ENCODE results near the gene NXN.

Gene NXN

DNA sequence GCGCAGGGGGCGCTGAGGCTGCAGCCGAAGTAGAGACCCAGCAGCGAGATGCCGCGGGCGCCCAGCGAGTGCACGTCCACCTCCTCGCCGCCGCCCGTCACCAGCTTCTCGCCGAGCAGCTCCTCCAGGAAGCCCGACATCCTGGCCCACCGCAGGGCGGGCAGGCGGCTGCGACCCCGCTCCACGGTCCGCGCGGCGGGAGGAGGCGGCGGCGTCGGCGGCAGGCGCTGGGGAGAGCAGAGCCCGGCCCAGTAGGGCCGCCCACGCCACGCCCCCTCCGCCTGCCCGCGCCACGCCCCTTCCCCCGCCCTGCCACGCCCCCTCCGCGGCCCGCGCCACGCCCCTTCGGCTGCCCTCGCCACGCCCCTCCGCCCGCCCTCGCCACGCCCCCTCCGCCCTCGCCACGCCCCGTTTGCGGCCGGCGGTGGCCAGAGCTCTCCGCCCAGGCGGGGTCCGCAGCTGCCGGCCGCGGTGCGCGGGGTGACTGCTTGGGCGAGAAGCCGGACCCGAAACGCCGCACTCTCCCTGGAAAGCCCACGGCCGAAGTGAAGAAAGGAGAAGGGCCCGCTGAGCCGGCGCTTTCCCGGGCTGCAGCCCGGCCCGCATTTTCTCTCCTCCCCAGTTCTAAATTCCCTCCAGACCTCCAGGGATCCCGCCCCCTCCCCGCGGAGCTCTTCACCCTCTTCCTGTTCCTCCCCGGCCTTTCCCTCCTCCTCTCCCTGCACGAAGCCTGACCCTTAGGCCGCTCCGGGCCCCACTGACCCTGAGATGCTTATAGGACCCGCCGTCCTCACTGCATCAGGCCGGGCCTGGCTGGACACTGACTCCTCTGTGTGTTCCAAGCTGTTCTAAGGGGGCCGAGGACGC is at the start of gene NXN:
NXN (minus strand) TSS at position 238 of the 867 bp plus-strand sequence.
- no peak for DNase-seq

DNA sequence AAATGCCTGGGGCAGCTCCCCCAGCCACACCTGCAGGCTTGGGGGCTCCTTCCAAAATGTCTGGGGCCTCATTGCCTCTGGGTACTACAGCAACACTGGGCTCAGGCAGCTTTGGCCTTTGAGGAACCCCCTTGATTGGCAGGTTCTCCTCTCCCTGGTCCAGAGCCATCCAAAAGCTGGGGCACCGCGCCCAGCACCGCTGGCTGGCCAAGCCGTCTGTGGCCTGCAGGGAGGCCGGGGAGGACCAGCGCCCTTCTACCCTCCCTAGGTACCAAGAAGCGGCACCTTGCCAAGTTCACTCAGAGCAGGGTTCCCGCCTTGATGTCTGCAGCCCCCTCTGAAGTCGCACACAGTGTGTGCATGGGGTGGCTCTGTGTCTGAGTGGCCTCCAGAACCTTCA is 47.5 kb upstream of the NXN start:
- no peak for DNase-seq

DNA sequence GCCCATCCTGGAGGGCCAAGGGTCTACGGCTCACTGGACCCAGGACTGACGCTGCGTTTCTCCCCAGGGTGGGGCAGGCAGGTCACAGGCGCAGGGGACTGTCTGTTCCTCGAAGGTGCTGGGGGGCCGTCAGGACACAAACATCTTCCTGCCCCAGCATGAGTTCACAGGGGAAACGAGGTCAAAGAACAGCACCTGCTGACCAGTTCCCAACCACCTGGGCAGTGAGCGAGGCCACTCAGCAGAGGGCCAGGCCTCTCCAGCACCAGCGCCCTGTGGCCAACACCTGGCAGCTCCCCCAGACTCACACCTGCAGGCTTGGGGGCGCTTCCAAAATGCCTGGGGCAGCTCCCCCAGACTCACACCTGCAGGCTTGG is 47.0 kb upstream of the NXN start:
- DNase-seq: no peak

DNA sequence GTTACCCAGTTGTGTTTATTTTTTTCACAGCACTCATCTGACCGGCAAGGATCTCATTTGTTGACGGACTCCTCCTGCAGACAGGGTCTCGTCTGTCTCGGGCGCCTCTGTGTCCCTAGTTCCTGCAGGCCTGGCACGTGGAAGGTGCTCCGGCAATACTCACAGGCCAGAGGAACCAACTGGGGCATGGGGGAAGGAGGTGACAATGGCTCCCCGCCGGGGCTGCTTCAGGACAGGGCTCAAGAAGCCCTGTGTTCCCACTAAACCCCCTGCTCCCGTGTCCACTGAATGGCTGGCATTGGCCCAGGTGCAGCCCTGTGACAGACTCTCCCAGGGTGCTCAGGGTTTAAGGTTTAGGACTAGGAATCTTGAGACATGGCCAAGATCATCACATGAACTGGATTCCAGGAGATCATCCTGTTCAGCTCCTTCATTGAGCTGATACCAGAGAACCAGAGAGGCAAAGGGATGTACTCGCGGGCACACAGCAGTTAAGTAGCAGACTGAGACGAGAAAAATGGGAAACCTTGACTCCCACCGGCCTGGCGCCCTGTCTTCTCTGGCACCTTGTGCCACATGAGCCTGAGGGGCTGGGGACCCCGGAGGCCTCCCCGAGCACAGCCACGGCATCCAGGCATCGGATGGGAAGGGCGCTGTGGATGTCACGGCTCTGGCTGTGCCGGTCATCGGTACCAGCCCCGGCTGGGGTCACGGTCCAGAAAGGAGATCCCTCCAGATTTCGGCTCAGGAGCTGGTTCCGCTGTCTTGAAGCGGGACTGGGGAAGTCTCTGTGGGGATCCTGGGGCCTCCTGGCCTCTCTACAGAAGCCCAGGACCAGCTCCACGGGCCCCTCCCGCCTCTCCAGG is 46.4 kb upstream of the NXN start:
- no peak for DNase-seq

DNA sequence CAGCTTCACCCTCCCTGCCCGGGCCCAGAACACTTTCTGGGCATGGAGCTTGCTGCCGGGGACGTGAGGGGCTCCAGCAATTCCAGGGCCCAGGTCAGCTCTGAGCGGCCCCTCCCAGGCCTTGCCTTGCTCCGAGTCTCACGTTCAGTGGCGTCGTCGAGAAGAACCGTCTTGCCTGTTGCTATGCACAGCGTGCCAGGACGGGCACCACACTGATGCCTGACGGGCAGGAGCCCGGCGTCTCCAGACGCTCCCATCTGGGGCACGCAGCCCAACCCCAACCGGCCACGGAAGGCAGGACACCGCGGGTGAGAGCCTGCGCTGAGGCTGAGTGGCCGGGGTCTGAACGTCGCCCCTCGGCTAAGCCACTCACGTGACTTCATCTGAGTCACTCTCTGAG is 44.5 kb upstream of the NXN start:
- DNase-seq: no peak

DNA sequence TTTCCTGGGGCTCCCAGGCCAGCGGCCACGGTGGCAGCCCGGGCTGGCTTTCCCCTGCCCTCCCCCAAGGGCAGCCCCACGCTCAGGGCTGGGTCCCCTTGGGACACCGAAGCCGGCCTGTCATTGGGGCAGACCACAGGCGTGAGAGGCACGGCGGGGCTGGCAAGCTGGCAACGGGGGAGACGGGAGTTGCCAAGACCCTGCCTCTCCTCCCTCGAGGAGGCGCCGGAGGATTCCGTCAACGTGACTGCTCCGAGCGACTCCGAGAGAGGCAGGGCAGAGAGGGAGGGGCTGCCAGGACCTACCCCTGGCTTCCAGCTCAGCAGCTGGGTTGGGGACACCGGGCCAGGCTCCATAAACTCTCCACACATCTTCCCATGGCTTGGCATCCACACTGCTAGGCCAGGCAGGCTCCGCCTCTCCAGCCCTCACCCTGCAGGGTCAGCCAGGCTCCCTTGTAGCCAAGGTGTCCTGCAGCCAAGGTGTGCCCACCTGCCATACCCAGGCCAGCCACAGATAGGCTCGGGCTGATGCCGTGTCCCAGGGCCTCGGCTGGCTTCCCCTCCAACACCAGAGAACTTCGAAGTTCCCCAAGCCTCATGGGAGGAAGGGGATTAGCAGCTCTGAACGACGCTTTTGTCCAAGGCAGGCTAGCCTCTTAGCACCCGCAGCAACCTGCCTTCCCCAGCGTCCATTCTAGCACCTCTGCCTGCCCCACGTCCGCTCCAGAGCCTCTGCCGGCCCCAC is 42.9 kb upstream of the NXN start:
- no peak for DNase-seq

DNA sequence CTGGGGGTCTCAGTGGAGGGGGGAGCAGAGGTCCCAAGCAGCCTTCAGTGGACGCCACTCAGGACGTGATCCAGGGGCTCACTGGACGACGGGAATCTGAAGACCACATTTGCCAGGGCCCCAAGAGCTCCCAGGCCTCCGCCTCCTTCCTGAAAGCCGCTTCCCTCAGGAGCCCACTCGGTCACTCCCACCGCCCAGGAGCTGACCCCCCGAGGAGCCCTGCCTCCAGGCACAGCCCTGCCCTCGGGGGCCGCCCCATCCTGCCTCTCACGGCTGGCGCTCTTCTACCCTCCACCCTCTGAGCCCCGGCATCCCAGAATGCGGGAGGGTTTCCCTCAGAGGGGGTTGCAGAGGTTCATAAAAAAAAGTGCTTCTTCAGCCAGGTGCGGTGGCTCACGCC is 41.6 kb upstream of the NXN start:
- no peak for DNase-seq

DNA sequence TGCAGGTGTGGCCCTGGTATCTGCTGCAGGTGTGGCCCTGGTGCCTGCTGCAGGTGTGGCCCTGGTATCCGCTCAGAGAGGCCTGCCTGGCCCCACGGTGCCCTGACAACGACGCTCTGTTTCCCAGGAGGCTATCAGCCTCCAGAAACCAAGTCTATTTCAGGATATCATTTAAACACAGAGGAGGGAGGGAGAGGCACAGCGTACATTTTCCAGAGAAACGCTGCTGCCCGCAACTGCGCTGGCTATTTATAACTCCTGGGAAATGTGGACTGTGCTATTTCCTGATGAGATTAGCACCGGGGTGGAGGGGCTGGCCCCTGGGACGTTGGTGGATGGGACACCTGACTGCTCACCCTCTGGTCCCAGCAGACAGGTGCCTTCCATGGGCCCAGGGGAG is 39.9 kb upstream of the NXN start:
- no peak for DNase-seq

DNA sequence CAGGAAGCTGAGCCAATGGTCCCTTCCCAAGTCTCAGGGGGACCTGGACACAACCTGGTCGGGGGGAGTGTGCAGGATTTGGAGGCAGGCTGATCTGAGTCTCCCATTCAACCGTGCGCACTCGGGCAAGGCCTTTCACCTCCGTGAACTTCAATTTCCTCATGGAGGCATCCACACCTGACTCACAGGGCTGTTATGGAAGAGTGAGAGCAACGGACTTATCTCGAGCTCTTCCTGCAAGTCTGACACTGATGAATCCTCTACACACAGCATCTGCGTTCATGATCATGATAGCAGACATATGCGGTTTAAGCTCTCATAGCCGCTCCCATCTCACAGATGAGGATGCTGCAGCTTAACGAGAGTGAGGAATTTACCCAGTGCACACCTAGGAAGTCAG is 39.0 kb upstream of the NXN start:
- no peak for DNase-seq

DNA sequence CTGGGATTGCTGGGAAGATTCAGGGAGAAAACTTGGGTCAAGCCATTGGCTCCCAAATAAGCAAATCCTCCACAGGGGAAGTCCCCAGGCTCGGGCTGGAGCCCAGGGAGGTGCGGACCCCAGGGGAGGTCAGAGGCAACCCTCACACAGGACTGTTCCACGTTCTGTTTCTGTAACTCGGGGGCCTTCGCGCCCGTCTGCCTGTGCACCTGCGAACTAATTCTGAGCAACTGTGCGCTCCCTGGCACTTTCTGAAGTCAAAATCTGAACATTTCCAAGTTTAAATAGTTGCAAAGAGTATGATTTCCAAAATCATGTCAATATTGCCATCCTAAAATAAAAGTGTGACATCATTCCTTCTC is 34.1 kb upstream of the NXN start:
- DNase-seq: no peak

DNA sequence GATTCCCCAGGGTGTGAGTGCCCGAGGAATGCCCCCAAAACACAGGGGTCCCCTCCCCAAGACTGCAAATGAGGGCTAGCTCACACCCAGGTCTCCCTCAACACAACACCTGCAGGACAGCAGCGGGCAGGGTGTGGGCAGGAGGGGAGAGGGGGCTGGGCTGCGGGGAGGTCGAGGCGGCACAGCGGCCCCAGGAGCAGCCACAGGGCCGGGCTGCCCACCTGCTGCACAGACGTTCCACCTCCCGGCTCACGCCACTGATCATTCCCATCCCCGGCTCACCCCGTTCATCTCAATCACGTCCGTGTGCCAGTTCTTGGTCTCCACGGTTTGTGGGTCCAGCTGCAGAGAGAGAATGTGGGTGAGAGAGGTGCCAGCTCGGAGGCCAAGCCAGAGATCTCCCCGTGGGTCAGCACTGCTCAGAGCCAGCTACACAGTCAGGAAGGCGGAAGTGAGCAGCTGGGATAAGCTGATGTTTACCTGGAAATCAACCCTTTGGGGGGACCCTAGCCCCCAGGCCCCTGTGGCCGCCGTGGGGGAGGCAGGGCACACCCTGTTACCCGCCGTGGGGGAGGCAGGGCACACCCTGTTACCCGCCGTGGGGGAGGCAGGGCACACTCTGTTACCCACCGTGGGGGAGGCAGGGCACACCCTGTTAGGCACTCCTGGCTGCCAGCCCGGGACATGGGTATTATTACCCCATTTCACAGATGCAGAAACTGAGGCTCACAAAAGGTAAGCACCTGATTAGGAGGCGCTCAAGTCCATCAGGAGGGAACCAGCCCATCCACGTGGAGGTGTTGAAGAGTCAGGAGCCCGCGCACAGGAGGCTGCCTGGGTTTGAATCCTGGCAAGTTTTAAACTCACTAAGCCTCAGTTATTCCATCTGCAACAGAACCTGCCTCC is 33.5 kb upstream of the NXN start:
- no peak for DNase-seq

DNA sequence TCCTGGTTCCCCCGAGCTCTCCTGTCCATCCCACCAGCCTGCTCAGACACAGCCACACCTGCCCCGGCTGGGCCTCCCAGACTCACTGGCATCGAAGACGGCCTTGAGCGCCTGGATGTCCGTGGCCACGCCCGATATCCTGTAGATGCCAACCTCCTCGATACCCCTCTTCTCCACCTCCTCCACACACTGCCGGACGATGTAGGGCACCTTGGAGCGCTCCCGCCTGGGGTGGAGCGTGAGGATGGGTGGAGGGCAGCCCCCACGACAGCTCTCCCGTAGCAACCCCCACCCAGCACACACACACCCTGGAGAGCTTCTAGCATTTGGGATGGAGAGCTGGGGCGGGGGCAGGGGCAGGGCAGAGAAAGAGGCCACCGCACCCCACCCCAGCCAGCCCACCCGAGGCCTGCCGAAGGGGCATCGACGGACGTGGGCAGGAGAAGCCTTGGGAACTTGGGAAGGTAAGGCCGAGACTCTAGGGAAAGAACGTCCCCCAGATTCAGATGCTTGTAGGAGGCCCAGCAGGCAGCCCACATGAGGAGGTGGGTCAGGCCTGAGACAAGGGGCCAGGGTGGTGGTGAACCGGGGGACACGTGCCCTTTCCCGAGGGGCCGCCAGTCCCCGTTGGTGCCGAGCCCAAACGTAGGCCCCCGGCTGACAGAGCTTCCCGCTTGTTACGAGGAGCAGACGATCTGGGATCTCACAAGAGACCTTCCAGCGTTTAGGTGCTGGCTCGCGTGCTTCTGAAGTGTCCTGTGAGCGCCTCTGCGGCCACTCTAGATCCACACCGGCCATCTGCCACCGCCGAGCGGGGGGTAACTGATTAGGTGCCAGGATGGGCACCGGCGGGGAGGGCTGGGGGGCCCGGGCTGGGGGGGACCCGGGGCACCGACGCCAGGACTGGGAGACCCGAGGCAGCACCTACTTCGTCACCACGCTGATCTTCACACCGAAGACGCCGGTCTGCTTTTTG is 32.5 kb upstream of the NXN start:
- DNase-seq: no peak

DNA sequence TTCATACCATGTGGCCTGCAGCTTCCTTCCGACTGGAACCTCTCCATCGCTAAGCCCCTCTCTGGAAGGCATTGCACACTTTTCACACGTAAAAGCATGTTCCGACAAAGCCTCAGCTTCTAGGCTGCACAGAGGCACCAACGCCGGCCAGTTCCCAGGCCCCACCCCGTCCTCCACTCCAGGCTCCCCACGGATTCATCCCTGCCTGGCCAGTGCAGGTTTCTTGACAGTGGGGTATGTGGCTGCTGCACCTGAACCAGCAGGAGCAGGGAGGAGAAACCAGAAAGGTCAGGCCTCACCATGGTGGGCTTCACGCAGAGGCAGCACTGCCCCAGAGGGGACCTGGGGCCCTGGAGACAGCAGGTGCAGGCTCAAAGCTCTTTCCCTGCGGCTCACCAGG is 31.6 kb upstream of the NXN start:
- no peak for DNase-seq

DNA sequence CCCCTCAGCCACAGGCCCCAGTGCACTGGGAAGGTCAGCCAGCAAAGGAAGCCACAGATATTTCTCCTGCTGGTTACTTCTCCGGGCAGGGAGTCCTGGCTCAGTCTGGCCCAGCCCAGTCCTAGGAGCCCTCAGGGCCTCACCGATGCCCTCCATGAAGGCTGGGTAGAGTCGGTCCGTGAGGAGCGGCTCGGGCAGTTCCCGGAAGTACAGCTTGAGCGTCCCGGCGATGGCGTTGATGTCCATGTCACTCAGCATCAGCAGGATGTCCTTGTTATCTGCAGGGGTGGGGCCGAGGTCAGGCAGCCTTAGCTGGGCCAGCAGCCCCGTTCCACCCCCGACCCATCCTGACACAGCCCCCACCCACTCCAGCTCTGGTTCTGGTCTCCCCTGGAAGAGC is 31.0 kb upstream of the NXN start:
- no peak for DNase-seq

DNA sequence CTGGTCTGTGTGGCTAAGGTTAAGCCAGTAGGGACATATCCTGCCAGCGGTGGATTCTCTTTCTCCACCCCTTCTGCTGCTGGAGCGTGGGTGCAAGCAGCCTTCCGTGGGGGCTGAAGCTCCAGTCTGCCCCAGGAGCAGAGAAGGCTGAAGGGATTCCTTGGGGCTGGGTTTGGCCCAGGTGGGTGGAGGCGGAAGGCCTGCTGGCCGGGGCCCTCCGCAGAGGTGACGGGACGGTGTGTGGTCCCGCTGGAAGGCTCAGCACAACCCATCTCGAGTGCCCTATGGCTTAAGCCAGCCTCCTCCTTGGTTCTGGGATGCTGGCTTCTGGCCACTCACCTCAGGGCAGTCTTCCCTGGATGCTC is 30.5 kb upstream of the NXN start:
- no peak for DNase-seq

DNA sequence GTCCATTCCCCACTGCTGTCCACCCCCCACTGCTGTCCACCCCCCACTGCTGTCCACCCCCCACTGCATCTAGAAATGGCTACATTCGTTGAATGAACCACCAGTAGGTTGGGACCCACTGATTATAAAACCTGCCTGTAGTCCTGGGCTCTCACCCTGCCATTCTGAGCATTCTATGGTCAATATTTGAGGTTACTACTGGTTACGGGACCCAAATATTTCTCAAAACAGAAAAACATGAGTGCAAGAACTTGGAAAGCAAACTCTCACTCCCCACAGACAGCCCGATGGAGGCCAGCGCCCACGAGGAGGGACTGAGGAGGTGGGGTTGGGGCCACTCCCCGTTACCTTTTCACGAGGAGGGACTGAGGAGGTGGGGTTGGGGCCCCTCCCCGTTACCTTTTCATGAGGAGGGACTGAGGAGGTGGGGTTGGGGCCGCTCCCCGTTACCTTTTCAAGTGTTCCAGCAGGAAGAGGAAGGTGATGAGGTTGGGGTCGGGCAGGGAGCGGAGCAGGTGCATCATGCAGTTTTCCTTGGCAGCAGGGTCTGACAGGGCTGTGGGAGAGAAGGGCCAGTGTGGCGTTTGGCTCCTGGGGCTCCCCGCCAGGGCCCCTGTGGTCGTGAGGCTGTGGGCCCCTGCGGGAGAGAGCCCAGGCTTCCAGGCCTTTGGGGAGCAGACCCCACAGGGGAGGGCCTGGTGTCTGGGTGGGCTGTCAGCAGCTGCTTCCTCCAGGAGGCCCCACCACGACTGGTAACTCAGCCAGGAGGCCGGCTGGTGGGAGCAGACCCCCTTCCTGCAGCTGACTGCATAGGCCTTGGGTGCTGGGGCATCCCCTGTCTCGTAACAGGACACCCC is 29.9 kb upstream of the NXN start:
- DNase-seq: no peak

DNA sequence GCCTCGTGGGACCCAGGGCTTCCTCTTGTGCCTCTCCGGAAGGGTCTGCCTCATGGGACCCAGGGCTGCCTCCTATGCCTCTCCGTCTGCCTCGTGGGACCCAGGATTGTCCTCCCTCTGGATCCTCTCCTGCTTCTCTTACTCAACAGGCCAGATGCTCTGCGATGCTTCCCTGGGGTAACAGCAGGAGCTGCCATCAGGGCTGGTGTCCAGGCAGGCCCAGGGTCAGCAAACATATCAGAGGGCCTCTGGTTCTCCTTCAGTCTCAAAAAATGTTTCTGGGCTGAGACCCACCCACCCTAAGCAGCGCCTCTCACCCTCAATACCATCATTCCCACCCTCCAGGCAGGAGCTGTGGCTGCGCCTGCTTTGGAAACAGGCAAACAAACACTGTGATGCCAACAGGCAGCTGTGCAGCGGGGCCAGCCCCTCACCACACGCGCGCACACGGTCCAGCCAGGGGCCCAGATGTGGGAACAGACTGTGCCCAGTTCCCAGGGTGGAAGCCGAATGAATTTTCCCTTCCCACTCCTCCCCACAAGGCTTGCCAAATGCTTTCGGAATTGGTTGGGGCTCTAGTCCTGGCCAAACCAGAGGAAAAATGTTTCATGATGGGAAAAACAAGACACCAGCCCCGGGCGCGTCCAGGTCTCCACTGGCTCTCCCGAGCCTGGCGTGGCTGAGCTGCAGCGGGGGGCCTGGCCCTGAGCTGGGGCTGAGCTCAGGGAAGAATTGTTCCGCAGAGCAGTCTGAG is 28.6 kb upstream of the NXN start:
- no peak for DNase-seq

DNA sequence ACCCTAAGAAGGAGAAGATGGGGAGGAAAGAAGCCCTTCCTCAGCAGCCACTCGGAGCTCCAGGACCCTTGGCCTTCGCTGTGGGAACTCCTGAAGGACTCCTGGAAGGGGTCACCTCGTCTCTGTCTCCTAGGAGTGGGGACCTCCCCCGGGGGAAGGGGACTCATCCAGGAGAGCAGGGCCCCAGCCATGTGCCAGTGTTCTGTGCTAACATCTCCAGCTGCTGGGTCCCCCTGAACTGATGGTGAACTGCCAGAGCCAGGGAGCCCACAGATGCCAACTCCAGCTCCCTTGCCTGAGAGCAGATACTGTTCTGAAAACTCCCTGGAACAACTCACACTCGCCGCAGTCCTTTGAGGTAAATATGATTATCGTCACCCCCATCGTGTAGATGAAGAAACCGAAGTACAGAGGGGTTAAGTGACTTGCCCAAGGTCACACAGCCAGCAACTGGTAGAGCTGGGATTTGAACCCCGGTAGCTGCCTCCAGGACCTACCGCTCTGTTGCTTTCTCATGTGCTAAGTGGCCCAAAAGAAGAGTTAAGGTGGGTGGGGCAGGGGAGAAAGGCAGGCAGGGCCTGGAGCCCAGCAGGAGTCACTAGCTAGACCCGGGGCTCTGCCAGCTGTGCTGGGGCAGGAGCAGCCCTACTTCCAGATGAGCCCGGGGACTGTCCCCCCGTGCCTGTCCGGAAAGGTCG is 27.9 kb upstream of the NXN start:
- no peak for DNase-seq

DNA sequence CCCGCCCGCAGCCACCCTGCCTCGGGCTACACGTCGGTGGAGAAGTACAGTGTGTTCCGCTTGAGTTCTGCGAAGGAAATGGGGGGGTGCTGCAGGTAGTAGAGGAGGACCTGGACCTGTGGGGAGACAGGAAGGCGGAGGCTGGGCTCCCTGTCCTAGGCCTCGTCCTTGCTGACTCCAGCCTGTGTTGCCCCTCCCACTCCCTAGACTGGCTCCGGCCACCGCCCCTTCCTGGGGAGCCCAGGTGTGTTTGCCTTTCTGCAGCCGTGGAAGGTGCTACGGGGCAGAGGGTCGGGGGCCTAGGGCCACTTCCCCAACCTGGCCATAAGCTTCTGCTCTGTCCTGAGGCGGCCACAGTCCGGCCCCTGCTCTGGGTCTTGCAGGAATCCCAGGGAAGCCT is 26.5 kb upstream of the NXN start:
- DNase-seq: no peak

Data from DMS 273 treated with DMSO at 0.1 percent for 48 hours (cell line).